BLaER1 treated with 17β-estradiol and CSF1 and Interleukin-3, amounts not matched to agents 10 nM and 100 nM (cell line): ENCODE measurements around the gene CUL9.

Source experiments
- H3K27ac ChIP-seq, 11 experiments: shearing (Covaris generic); formaldehyde crosslinking; 2 replicates each; pipeline ENCODE4 v1.8.1; 2022
- H3K27me3 ChIP-seq, 11 experiments: shearing (Covaris generic); formaldehyde crosslinking; 2 replicates each; pipeline ENCODE4 v1.8.1; 2022
- H3K36me3 ChIP-seq, 11 experiments: shearing (Covaris generic); formaldehyde crosslinking; 2 replicates each; pipeline ENCODE4 v1.8.1; 2022
- H3K4me1 ChIP-seq, 10 experiments: shearing (Covaris generic); formaldehyde crosslinking; 2 replicates each; pipeline ENCODE4 v1.8.1; 2022
- H3K4me2 ChIP-seq, 11 experiments: shearing (Covaris generic); formaldehyde crosslinking; 2 replicates each; pipeline ENCODE4 v1.8.1; 2022
- H3K4me3 ChIP-seq, 10 experiments: shearing (Covaris generic); formaldehyde crosslinking; 2 replicates each; pipeline ENCODE4 v1.8.1; 2022
- H3K9ac ChIP-seq, 11 experiments: shearing (Covaris generic); formaldehyde crosslinking; 2 replicates each; pipeline ENCODE4 v1.8.1; 2022
- H3K9me3 ChIP-seq, 11 experiments: shearing (Covaris generic); formaldehyde crosslinking; replicated peaks in 1 of 11; 2 replicates each; pipeline ENCODE4 v1.8.1; 2022
- H4K20me1 ChIP-seq, 11 experiments: shearing (Covaris generic); formaldehyde crosslinking; 2 replicates each; pipeline ENCODE4 v1.8.1; 2022
- Cebpa-rat ChIP-seq, 11 experiments: shearing (Covaris generic); IDR thresholded peaks; 2 replicates each; pipeline ENCODE4 v1.8.1; 2022

Gene CUL9

GRCh38 chr6:43170931-43171706 is 10.9 kb upstream of the CUL9 start, which contains the start of gene SRF:
TSS of gene SRF (plus strand) at chr6:43171269. CDS start at chr6:43171657, 388 bp downstream.
- Histone ChIP-seq H3K4me2 (peak within 1 kb of the TSS; percentile 96 to 100 (median 98)), H3K4me1 (peaks cover 37 to 43% (median 40%) of the 10 kb centered on the region in 10 experiments), H3K9ac (peak within 1 kb of the TSS; percentile 98 to 99 (median 99)), H3K9me3 (no peaks in the 10 kb centered on the region), H3K36me3 (peaks cover 10 to 18% (median 13%) of the 10 kb centered on the region in 11 experiments), H3K4me3 (peak within 1 kb of the TSS; percentile 90 to 98 (median 94)), H3K27ac (peak within 1 kb of the TSS; percentile 95 to 99 (median 97)), H4K20me1 (peaks cover 17 to 45% (median 36%) of the 10 kb centered on the region in 11 experiments; a peak in 21 of 22 replicates), H3K27me3 (no peaks in the 10 kb centered on the region)
- no peak for TF ChIP-seq Cebpa-rat (IDR thresholded peaks at IDR 0.05)

GRCh38 chr6:43171707-43172103 is 10.3 kb upstream of the CUL9 start:
- H3K27me3 ChIP-seq: no peaks in the 10 kb centered on the region
- H3K9ac ChIP-seq: peak overlapping the region; percentile 98 to 99 (median 99)
- no peaks in the 10 kb centered on the region for H3K9me3 ChIP-seq
- H3K27ac ChIP-seq: peak overlapping the region; percentile 95 to 99 (median 97)
- H3K4me2 ChIP-seq: peak overlapping the region; percentile 96 to 100 (median 98)
- H3K36me3 ChIP-seq: peaks cover 16 to 24% (median 18%) of the 10 kb centered on the region in 11 experiments
- H3K4me3 ChIP-seq: peak overlapping the region; percentile 90 to 98 (median 94)
- H3K4me1 ChIP-seq: peaks cover 37 to 47% (median 44%) of the 10 kb centered on the region in 10 experiments
- peaks cover 17 to 50% (median 41%) of the 10 kb centered on the region in 11 experiments; a peak in 21 of 22 replicates for H4K20me1 ChIP-seq
- no peak for TF ChIP-seq Cebpa-rat (IDR thresholded peaks at IDR 0.05)

- peaks cover 17 to 50% (median 42%) of the 10 kb centered on the region in 11 experiments; a peak in 21 of 22 replicates for H4K20me1 ChIP-seq
- peak overlapping the region; percentile 96 to 100 (median 98) for H3K4me2 ChIP-seq
- peaks cover 21 to 30% (median 25%) of the 10 kb centered on the region in 11 experiments for H3K36me3 ChIP-seq
- no peak for TF ChIP-seq Cebpa-rat (IDR thresholded peaks at IDR 0.05)
- H3K4me3 ChIP-seq: peak overlapping the region; percentile 90 to 98 (median 94)
- peak overlapping the region; percentile 95 to 99 (median 97) for H3K27ac ChIP-seq
- H3K4me1 ChIP-seq: peaks cover 37 to 49% (median 46%) of the 10 kb centered on the region in 10 experiments
- no peaks in the 10 kb centered on the region for H3K9me3 ChIP-seq
- peak overlapping the region; percentile 98 to 99 (median 99) for H3K9ac ChIP-seq
- no peaks in the 10 kb centered on the region for H3K27me3 ChIP-seq
Measured at GRCh38 chr6:43172104-43173007, 9.6 kb upstream of the CUL9 start.

GRCh38 chr6:43173591-43174262 is 8.3 kb upstream of the CUL9 start:
- H3K27me3 ChIP-seq: no peaks in the 10 kb centered on the region
- peak overlapping the region; percentile 96 to 100 (median 98) for H3K4me2 ChIP-seq
- TF ChIP-seq Cebpa-rat (IDR thresholded peaks at IDR 0.05): no peak
- no peaks in the 10 kb centered on the region for H3K9me3 ChIP-seq
- H3K27ac ChIP-seq: peak overlapping the region; percentile 38 to 98 (median 72); a peak in 20 of 22 replicates
- H3K4me3 ChIP-seq: peak overlapping the region; percentile 90 to 98 (median 94)
- H4K20me1 ChIP-seq: peaks cover 17 to 52% (median 44%) of the 10 kb centered on the region in 11 experiments; a peak in 21 of 22 replicates
- H3K4me1 ChIP-seq: peaks cover 37 to 49% (median 46%) of the 10 kb centered on the region in 10 experiments
- H3K9ac ChIP-seq: peak overlapping the region; percentile 98 to 99 (median 99)
- peaks cover 33 to 44% (median 39%) of the 10 kb centered on the region in 11 experiments for H3K36me3 ChIP-seq

- Histone ChIP-seq H3K27me3 (no peaks in the 10 kb centered on the region), H3K9ac (peak overlapping the region; percentile 98 to 99 (median 99)), H3K36me3 (peaks cover 41 to 52% (median 46%) of the 10 kb centered on the region in 11 experiments), H3K4me3 (peak overlapping the region; percentile 90 to 98 (median 94)), H3K27ac (peak overlapping the region; percentile 38 to 98 (median 72); a peak in 21 of 22 replicates), H3K9me3 (no peaks in the 10 kb centered on the region), H4K20me1 (peaks cover 17 to 57% (median 44%) of the 10 kb centered on the region in 11 experiments; a peak in 21 of 22 replicates), H3K4me1 (peaks cover 37 to 48% (median 46%) of the 10 kb centered on the region in 10 experiments), H3K4me2 (peak overlapping the region; percentile 96 to 100 (median 98))
- no peak for TF ChIP-seq Cebpa-rat (IDR thresholded peaks at IDR 0.05)
Measured at GRCh38 chr6:43174263-43175112, 7.5 kb upstream of the CUL9 start.

- H3K4me1 ChIP-seq: peaks cover 32 to 44% (median 41%) of the 10 kb centered on the region in 10 experiments
- peaks cover 17 to 57% (median 44%) of the 10 kb centered on the region in 11 experiments; a peak in 21 of 22 replicates for H4K20me1 ChIP-seq
- H3K27ac ChIP-seq: peak overlapping the region; percentile 12 to 85 (median 50); a peak in 18 of 22 replicates
- peak overlapping the region in 8 of 11 experiments; percentile 70 to 100 (median 83); a peak in 17 of 22 replicates for H3K4me2 ChIP-seq
- H3K36me3 ChIP-seq: peaks cover 46 to 60% (median 52%) of the 10 kb centered on the region in 11 experiments
- H3K27me3 ChIP-seq: no peaks in the 10 kb centered on the region
- H3K9me3 ChIP-seq: no peaks in the 10 kb centered on the region
- H3K9ac ChIP-seq: peak overlapping the region; percentile 2 to 99 (median 39); a peak in 18 of 22 replicates
- H3K4me3 ChIP-seq: peak overlapping the region in 2 of 10 experiments; percentile 3 to 12; a peak in 2 of 20 replicates
- no peak for TF ChIP-seq Cebpa-rat (IDR thresholded peaks at IDR 0.05)
Measured at GRCh38 chr6:43175676-43176422, 6.1 kb upstream of the CUL9 start.

- H3K36me3 ChIP-seq: peaks cover 46 to 61% (median 52%) of the 10 kb centered on the region in 11 experiments
- peak overlapping the region; percentile 2 to 99 (median 39); a peak in 16 of 22 replicates for H3K9ac ChIP-seq
- H3K4me2 ChIP-seq: peak overlapping the region in 7 of 11 experiments; percentile 72 to 100 (median 85); a peak in 13 of 22 replicates
- no peaks in the 10 kb centered on the region for H3K27me3 ChIP-seq
- H4K20me1 ChIP-seq: peaks cover 17 to 57% (median 44%) of the 10 kb centered on the region in 11 experiments; a peak in 21 of 22 replicates
- no peak for TF ChIP-seq Cebpa-rat (IDR thresholded peaks at IDR 0.05)
- peak overlapping the region in 10 of 11 experiments; percentile 37 to 85 (median 51); a peak in 17 of 22 replicates for H3K27ac ChIP-seq
- peaks cover 38 to 49% (median 47%) of the 10 kb centered on the region in 10 experiments for H3K4me1 ChIP-seq
- no peak overlapping the region for H3K4me3 ChIP-seq
- H3K9me3 ChIP-seq: no peaks in the 10 kb centered on the region
Measured at GRCh38 chr6:43176423-43176786, 5.6 kb upstream of the CUL9 start.
